HG03575 (cell line): Measurements from ENCODE around the gene OR2M5.

Source experiments
- ATAC-seq: cut with Tn5 transposase; IDR thresholded peaks from one replicate; pipeline ENCODE4 v1.9.1; 2021; ENCODE audit not compliant: unreplicated experiment, insufficient number of reproducible peaks, low FRiP score; ENCODE audit errors: extremely low read depth

OR2M5 gene, protein sequence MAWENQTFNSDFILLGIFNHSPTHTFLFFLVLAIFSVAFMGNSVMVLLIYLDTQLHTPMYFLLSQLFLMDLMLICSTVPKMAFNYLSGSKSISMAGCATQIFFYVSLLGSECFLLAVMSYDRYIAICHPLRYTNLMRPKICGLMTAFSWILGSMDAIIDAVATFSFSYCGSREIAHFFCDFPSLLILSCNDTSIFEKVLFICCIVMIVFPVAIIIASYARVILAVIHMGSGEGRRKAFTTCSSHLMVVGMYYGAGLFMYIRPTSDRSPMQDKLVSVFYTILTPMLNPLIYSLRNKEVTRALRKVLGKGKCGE

DNA sequence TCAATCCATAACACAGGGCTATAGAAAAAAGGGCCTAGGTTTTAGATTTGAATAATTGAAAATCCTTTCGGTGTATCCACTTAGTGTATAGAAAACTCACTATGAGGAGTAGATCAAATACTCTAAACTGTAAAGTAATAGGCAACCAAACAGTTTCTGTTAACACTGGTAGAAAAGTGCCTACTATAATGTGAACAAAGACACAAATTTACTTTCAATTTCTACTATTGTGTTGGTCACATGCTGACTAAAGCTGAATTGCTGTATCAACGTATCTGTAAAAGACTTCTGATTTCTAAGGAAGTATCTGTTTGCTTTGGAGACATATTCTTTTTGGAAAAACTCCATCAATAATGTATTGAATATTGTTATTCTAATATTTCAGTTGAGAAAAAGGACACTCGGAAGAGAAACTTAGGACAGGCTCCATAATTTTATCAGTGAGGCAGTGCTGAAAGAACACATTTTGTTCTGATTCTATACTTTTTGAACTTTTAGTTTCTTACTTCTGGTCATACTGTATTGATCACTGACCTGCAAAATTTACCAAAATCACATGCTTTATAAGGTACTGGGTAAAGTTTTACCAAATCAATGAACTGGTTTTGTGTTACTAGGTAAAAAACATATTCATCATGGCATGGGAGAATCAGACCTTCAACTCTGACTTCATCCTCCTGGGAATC, at the start of gene OR2M5:
Gene OR2M5 (plus strand): TSS at position 636 of the 686 bp plus-strand sequence. CDS start 0 bp downstream, at position 636.
- no peak for ATAC-seq

- ATAC-seq, result no peak
Measured at GRCh38 chr1:248098529-248098928, 46.4 kb upstream of the OR2M5 start.

GRCh38 chr1:248102847-248103246, 42.1 kb upstream of the OR2M5 start:
- ATAC-seq, result no peak

GRCh38 chr1:248111157-248111556, 33.8 kb upstream of the OR2M5 start:
- no peak for ATAC-seq

DNA sequence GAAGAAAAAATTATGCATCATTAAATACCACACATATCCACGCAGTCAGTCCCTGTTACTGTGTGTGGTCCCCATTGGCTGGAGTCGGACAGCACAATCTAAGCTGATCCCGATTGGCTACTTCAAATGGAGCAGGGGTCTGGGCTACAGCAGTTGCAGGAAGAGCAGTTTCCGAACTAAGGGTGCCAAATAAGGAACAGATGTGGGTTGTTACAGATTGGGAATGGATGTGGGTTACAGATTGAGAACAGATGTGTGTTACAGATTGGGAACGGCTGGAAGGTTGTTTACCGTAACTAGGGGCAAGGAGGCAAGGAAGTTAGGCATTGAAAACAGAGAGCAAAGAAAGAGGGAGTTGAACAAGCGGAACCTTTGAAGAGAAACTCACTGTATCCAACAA, 30.1 kb upstream of the OR2M5 start:
- ATAC-seq, result no peak

DNA sequence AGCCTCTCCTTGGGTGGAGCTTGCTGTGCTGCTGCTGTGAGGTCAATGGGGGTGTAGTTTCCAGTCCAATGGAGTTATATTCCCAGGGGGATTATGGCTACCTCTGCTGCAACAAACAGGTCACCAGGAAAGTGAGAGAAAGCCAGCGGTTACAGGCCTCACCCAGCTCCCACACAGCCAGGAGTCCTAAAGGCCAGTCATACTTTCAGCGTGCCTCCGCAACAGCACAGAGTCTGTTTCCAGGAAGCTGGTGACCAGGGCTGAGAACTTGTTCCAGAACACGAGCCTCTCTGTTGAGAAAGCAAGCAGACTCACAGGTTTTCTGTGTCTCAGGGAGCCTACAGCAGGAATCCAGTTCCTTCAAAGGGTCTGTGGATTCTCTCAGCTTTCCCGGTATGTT, 17.3 kb upstream of the OR2M5 start:
- no peak for ATAC-seq

DNA sequence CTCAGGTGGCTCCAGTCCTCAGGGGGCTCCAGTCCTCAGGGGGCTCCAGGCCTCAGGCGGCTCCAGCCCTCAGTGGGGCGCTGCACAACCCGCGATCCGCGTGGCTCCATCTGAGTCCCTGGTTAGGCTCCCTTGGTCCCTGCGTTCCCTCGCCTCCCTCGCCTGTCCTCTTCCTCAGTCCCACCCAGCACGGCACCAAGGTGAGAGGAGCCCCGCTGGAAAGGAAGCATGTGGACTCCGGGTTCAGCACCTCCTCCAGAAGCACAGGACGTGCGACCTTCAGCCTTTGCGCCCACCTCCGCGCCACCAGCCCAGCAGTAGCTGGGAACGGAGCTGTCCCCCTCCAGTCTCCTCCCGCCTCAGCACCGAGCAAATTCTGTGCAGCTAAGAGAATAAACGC, 8.1 kb upstream of the OR2M5 start:
- no peak for ATAC-seq

- no peak for ATAC-seq
Measured at GRCh38 chr1:248140846-248141245, 4.1 kb upstream of the OR2M5 start.

- no peak for ATAC-seq
Measured at GRCh38 chr1:248143311-248143710, 1.6 kb upstream of the OR2M5 start.

DNA sequence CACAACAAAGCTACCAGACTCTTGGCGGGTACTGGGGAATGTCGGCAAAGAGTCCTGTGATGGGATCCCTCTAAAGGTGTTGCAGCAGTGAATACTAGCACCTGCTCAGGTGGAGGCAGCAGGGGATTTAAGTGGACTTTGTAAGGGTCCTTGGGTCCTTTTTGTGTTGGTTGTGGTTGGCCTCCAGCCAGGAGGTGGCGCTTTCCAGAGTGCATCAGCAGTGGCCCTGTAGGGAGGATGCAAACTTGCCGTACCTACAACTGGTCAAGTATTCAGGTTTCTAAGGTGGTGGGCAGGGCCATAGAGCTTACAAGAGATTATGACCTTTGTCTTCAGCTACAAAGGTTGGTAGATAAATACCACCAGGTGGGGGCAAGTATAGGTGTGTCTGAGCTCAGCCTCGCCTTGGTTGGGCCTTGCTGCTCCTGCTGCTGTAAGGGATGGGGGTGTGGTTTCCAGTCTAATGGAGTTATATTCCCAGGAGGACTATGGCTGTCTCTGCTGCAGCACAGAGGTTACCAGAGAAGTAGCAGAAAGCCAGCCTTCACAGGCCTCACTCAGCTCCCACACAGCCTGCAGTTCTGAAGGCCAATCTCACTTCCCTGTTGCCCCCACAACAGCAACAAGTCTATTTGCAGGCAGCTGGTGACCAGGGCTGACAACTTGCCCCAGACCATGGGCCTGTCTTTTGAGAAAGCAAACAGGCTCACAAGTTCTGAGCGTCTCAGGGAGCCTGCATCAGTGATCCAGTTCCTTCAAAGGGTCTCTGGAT, 7.3 kb downstream of the OR2M5 start:
- ATAC-seq, result no peak

DNA sequence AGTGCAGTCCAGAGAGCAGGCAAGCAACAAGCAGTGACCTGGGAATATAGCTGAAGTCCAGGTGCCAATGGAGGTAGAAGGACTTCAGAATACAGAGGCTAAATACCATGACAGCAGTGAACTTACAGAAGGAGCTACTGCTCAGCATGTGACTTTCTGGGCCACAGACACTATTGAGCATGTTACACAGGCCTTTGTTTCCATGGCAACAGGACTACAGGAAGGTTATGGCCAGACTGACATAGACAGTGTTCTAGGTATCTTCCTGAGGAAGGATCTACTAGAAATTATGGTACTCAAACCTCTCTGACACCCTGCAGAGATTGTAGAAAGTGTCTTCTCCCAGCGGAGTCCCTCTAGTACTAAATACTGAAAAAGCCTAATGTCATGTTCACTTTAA, 11.0 kb downstream of the OR2M5 start:
- ATAC-seq, result no peak

GRCh38 chr1:248158758-248159157, 13.8 kb downstream of the OR2M5 start:
- ATAC-seq, result no peak

DNA sequence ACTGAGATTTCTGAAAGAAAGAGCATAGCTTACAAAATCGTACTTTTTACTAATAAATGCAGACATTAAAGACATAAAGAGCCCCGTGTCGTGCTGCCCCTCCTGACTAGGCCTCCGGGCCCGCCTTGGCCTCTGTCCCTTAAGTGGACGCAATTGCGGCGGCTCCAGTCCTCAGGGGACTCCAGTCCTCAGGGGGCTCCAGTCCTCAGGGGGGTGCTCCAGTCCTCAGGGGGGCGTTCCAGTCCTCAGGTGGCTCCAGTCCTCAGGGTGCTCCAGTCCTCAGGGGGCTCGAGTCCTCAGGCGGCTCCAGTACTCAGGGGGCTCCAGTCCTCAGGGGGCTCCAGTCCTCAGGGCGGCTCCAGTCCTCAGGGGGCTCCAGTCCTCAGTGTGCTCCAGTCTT, 19.1 kb downstream of the OR2M5 start:
- ATAC-seq, result no peak

- no peak for ATAC-seq
Measured at GRCh38 chr1:248165186-248165585, 20.2 kb downstream of the OR2M5 start.

DNA sequence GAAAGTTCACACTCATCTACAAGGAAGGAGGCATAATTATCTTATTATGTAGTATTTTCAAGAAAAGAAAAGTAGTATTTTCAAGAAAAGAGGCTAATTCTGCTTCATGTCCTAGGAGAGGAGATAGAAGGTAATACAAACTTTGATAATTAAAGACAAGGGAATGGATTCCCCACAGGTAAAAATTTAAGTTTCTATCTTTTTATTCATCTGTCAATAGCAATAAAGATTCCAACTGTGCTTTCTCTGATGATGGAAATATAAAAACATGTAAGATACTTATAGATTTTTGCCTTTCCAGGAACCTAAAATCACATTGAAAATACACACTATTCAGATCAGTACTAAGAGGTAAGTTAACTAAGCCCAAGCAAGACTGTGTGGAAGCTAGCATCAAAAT, 29.6 kb downstream of the OR2M5 start, which contains the start of gene OR2M2:
Gene OR2M2 (plus strand): TSS at position 301 of the 400 bp plus-strand sequence. CDS start 5,165 bp downstream, outside the sequence.
- no peak for ATAC-seq

- ATAC-seq, result no peak
Measured at GRCh38 chr1:248183996-248184395, 39.0 kb downstream of the OR2M5 start.

DNA sequence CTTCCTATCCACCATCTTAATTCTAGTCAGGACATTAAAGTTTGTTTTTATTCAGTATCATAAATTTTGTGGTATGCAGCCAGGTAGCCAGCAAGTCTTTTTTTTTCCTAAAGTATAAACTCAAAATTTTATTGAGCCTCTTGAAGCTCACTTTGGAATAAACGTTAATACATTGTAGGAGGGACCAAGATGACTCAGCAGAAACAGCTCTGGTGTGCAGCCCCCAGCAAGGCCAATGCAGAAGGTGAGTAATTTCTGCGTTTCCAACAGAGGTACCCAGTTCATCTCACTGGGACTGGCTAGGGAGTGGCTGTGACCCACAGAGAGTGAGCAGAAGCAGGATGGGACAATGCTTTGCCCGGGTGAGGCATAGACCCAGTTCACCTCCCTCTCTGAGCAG, 42.4 kb downstream of the OR2M5 start:
- no peak for ATAC-seq

DNA sequence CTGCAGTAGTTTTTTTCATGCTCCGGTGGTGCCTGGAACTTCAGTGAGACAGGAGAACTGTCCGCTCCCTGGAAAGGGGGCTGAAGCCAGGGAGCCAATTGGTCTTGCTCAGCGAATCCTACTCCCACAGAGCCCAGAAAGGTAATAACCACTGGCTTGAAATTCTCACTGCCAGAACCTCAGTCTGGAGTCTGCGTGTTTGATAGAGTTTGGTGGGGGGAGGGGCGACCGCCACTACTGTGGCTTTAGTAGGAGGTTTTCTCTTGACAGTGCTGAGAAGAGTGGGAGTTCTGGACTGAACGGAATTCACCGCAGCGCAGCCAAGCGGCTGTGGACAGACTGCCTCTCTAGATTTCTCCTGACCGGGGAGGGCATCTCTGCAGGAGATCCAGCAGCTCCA, 44.1 kb downstream of the OR2M5 start:
- no peak for ATAC-seq

DNA sequence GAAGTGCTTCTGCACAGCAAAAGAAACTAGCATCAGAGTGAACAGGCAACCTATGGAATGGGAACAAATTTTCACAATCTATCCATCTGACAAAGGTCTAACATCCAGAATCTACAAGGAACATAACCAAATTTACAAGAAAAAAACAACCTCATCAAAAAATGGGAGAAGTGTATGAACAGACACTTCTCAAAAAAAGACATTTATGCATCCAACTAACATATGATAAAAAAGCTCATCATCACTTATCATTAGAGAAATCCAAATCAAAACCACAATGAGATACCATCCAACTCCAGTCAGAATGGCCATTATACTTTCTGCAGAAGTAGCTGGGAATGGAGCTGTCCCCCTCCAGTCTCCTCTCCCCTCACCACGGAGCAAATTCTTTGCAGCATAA, 49.2 kb downstream of the OR2M5 start:
- ATAC-seq, result no peak
